IPS DF 4.7 (cell line): Measurements from ENCODE around the gene FOXK1.

ENCODE experiments used
- DNase-seq: peaks from one replicate; pipeline ENCODE4 v3.0.0-alpha.2; 2013; ENCODE audit warnings: low spot score; ENCODE audit errors: extremely low read depth

Gene FOXK1

DNA sequence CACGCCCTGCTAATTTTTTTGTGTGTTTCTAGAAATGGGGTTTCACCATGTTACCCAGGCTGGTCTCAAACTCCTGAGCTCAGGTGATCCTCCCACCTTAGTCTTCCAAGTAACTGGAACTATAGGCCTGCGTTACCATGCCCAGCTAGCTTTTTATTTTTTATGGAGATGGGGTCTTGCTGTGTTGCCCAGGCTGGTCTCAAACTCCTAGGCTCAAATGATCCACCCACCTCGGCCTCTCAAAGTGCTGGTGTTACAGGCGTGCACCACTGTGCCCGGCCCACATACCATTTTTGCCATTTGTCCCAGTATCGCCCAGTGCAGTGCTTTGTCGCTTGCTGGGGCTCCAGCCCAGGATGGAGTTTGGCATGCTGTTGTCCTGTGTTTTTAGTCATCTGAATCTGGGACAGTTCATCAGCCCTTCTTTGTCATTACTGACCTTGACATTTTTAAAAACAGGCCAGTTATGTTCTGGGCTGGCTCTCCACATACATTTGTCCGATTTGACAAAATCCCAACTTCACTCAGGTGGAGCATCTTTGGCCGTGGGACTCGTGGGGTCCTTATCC, 16.7 kb downstream of the FOXK1 start:
- DNase-seq: no peak

DNA sequence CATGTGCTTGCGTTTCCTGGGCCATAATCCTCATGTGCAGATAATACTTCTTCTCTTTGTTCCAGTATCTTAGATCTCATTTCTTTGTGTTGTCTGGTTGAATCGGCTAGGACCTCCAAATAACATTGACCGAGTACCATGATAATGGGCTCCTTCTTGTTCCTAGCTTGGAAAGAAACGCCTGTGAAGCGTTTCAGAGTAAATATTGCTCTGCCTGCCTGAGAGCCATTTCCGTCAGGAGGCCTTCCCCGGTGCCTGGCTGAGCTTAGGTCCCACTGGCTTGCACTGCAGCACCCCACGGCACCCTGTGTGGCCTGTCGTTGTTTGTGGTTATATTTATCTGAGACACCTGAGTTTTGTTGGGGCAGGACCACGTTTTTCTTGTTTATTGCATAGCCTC, 17.7 kb downstream of the FOXK1 start:
- DNase-seq: no peak

DNA sequence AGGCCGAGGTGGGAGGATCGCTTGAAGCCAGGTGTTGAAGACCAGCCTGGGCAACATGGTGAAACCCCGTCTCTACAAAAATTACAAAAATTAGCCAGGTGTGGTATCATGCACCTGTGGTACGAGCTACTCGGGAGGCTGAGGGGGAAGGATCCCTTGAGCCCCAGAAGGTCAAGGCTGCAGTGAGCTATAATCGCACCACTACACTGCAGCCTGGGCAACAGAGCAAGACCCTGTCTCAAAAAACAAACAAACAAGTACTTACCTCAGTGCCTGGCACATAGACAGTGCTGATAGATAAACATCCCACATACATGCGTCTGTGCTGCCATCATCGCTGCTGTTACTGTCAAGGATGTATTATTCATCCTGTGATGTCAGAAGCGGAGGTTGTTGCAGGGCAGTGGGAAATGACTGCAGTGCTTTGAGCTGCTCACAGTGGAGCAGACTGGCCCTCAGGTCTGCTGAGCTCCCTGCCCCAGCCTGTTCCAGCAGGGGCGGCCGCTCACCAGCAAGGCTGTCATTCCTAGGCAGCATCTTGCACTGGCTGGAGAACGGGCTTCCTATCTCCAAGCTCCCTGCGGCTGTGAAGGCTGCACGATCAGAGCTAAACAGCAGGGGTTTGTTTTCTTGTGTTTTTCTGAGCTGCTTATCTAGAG, 18.6 kb downstream of the FOXK1 start:
- DNase-seq: no peak

DNA sequence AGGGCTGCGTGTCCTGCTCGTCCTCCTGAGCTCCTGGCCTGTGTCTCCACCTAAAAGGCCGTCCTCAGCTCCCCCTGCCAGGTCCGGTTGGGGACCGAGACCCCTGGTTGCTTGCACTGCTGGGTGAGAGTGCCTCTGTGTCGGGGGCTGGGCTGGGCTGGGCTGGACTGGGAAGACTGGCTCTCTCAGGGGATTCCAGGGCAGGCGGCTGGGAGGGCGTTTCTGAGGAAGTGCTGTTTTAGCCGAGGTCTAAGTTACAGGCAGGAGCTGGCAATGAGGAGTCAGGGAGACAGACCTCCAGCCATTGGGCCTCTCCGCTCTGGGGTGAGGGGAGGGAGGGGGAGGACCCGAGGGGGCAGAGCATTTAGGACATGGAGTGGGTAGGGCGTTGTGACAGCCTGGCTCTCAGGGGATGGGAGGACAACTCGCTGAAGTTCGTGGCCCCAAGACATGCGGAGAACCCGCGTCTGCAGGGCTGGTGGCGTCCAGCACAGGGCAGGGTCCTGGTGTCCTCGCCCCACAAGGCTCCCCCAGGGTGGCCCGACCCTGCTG, 20.9 kb downstream of the FOXK1 start:
- DNase-seq: no peak

DNA sequence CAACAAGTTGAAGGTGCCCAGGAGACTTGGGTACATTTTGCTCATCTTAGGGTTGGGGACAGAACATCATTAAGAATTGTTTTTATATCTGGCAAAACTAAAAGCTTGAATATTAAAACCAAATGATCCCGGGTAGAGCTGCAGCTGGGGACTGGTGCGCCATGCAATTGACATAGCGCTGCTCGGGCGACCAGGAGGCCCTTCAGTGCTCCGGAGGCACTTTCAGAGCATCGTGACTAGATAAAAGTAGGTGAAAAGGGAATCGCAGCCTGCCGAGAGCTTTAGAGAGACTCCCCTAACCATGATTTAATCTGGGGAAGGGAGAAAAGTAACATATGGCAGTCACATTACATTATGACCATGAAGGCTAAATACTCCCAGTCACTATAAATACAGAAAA, 21.4 kb downstream of the FOXK1 start:
- no peak for DNase-seq

DNA sequence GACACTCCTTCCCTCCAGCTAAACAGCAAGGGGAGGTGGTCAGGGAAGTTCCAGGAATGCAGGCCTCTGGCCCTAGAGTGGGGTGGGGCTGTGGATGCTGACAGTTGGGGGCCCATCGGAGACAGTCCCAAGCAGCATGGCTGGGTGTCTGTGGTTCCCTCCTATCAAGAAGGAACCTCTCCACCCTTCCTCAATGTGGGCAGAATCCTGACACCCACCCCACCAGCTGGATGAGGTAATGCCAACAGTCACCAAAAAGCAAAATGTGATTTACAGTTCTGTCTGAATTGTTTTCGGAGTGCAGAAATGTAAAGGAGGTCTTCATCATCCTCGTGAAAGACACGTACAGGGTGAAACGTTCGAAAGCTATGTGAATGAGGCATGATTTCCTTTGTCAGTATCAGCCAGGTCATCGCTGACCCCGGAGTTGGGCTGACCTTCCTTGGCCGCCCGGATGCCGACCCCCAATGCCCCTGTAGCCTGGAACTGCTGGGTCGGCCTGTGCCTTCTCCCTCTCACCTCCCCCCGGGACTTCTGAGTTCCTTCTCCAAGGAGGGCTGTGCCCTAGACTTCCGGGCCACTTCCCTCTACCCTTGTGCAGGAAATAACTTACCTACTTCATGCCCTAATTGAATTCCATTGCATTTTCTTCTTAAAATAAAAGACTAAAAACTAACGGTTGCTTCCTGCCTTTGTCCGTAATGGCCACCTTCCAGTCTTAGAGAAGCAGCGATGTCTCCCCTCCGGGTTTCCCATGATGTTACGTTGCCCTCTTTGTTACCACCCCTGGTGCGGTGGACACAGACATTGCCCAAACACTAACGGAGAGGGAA, 24.5 kb downstream of the FOXK1 start:
- no peak for DNase-seq

DNA sequence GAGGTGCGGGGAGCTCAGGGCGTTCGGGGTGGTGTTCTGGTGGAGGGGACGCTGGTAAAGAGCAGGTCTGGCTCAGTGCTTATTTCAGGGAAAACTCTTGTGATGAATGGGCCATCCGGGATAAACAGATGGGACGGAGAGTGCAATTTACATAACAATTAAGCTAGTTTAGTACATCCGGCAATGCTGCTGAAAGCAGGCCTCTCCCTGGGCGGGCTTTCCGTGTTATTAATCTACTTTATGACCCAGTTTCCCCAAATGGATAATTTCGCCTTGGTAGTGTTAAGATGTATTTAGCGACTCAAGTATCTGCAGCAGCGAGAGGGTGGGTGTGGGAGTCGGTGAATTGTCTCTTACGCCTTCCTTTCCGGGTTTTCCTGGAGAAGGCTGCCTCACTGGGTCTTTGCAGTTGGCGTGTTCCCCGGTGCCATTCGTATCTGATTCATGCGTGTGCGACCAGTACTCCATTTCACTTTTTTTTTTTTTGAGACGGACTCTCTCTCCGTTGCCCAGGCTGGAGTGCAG, 25.2 kb downstream of the FOXK1 start:
- no peak for DNase-seq

DNA sequence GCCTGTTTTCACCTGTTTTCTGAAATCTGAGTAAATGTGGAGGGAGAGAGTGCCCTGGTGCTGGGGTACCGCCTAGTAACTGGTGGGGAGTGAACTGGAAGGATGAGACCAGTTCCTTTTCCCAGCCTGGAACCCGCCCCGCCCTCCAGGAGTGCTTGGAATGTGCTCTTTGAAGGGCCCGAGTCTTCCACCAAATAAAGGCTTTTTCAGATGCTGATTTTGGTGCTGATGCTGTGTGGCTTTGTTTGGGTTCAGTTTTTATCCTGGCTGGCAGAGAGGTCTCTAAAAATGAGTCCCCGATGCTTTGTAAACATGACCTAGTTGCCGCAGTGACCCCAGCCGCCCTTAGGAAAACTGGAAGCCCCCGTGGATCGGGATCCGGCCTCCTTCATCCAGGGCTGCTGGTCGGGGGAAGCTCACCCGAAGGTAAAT, 25.9 kb downstream of the FOXK1 start:
- DNase-seq: peak; percentile 69

DNA sequence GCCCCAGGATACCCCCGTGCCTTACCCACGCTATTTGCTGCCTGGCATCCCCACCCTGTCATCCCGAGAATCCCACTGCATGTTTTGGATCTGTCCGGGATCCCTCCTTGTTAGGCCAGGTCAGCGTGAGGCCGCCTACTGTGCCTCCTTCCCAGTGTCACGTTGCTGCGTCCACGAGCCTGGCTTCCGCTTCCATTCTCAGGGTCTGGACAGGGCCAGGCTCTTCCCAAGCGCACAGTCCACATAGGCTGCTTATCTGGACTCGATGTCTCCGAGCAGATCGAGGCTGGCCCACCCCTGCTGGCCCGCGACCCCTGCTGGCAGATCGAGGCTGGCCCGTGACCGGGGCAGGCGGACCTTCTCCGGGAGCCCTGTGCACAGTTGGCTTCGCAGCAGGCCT, 27.1 kb downstream of the FOXK1 start:
- DNase-seq: no peak

DNA sequence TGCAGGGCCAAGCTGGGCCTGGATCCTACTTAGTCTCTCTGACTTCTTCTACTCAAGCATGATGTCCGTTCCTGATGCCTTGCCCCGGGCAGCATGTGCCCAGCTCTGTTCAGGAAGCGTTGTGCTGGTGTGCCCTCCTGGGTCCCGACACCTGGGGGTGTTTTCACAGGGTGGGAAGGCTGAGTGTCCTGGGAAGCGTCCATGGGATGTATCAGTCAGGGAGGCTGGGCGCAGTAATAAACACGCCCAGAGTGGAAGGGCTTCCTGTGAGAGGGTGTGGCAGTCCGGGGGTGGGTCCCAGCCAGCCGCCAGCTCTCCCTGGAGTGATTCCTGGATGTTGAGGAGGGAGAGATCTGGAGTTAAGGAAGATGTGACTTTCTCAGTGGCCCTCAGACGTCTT, 29.0 kb downstream of the FOXK1 start:
- no peak for DNase-seq

DNA sequence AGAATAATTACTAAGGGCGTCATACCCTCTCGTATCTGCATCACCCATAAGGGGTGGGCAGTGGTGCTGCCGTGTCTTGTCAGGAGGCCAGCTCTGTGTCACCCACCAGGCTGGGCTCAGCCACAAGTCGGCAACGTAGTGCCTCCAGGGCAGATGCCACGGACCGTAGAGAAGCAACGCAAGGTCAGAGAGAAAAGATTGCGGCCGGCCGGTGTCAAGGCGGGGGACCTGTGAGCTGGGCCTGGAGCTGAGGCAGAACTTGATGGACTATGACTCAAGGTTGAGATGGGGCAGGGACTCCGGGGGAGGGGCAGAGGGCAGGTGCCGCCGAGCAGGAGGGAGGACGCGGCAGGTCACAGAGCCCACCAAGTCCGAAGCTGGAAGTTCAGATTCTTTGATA, 29.5 kb downstream of the FOXK1 start:
- DNase-seq: no peak

DNA sequence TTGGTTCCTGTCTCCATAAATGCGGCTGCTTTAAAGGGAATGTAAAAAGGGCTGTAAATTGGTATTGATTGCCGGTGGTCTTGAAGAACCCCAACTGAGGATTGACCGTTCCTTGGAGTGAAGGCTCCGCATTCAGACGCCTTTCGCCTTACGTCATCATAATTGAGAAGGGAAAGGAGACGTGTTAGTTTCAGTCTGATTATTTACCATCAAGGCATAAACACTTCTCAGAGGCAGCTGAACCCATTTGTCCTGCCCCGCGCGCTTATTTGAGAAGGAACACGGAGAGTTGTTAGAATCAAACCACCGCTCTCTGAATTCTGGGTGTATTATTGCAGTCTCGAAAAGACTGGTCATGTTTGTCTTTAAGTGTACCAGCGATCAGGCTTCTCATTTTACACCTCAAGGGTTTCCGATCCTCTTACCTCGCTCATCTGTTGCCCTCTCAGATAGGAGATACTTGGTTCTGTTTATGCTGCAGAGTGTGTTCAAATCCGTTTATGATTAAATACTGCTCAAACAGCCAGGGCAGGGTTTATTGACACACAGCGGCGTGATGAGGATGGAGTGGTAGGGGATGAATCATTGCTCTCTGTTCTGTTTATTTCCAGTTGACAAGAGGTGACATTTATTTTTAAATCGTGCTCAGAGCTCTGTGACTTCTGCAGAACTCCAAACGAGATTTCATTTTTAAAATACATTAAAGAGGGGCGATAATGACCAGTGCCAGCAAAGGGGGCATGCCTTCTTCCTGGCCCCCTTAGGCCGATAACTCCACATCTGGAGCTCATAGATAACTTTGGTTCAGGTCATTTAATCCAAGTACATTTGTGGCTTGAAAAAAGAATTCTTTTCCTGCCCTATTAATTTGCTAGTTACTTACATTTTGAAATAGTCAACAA, 30.4 kb downstream of the FOXK1 start:
- no peak for DNase-seq

DNA sequence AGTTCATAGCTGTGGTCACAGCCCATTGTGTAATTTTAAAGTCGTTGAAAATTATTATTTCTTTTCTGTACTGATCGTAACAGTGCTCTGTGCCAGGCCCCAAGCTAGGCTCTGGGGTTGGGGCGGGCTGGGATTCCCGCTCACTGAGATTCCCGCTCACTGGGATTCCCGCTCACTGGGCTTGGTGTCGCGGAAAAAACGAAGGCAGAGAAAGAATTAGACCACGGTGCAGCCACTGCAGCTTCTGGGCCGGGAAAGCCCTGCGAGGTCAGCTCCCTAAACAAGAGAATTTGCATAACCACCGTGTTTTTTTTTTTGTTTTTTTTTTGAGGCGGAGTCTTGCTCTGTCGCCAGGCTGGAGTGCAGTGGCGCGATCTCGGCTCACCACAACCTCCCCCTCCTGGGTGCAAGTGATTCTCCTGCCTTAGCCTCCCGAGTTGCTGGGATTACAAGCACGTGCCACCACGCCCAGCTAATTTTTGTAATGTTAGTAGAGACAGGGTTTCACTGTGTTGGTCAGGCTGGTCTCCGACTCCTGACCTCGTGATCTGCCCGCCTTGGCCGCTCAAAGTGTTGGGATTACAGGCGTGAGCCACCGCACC, 31.2 kb downstream of the FOXK1 start:
- DNase-seq: no peak

DNA sequence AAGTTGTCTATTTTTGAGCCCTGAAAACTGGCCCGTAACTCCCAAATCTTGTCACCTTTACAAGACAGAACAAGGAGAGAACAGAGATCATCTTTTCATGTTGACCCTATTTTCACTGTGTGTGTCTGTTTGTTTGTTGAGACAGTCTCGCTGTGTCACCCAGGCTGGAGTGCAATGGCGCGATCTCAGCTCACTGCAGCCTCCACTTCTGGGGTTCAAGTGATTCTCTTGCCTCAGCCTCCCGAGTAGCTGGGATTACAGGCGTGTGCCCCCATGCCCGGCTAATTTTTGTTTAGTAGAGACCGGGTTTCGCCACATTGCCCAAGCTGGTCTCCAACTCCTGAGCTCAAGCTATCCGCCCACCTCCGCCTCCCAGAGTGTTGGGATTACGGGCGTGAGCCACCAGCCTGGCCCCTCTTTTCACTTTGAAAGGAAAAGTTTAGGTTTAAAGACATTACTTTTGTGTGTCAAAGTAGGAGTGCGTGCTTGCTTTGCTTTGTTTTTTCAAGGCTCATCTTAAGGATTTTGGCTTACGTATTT, 32.1 kb downstream of the FOXK1 start:
- no peak for DNase-seq

DNA sequence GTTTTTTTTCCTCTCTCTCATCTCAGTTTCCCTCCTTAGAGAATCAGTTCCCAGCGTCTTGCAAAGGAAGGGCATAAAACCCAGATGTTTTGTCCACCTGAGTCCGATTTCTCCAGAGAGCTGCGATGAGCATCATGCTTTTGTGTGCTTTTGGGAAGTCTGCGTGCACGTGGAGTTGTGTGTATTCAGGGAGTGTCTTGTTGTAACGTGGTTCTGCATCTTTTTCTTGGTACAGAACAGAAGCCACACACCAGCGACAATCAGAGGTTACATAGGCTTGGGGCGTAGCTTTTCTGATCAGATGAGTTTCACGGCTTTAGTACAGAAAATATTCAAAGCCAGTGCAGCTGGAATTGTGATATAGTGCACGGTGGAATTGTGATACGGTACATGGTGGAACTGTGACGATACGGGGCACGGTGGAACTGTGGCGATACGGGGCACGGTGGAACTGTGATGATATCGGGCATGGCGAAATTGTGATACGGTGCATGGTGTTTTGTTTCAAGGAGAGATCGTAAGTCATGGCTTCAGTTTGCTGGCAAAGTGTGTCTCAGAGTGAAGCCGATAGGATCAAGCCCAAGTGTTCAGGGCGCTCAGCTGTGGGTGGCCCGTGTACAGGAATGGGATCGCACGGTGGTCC, 32.8 kb downstream of the FOXK1 start:
- no peak for DNase-seq

DNA sequence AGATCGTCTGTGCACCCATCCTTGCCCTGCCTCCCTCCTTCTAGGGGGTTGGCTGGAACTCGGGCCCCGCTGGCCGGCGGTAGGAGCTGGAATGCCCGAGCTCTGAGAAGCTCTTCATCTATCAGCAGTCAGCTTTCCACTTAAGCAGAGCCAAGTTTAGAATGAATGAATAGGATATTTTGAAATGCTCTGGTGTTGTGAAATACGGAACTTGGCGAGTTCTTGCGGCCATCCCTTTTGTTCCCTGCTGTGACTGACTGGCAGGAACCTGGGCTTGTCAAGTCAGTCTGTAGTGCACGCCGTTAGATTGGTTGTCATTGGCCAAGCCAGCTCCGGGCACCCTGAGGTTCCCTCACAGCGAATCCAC, 33.3 kb downstream of the FOXK1 start:
- DNase-seq: no peak

DNA sequence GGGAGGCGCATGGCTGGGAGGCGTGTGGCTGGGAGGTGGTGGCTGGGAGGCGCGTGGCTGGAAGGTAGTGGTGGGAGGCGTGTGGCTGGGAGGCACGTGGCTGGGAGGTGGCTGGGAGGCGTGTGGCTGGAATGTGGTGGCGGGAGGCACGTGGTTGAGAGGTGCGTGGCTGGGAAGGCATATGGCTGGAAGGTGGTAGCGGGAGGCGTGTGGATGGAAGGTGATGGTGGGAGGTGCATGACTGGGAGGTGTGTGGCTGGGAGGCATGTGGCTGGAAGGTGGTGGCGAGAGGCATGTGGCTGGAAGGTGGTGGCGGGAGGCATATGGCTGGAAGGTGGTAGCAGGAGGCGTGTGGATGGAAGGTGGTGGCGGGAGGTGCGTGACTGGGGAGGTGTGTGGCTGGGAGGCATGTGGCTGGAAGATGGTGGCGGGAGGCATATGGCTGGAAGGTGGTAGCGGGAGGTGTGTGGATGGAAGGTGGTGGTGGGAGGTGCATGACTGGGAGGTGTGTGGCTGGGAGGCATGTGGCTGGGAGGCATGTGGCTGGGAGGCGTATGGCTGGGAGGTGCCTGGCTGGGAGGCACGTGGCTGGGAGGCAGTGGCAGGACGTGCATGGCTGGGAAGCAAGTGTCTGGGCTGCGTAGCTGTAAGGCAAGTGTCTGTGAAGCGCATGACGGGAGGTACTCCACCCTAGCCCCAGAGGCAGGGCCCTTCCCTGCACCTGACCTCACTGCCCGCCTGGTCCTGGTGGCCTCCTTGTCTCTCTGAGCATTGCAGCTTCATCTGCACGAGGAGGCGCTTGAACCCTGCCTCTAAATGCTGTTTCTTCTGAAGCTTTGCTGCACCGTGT, 35.1 kb downstream of the FOXK1 start:
- no peak for DNase-seq

DNA sequence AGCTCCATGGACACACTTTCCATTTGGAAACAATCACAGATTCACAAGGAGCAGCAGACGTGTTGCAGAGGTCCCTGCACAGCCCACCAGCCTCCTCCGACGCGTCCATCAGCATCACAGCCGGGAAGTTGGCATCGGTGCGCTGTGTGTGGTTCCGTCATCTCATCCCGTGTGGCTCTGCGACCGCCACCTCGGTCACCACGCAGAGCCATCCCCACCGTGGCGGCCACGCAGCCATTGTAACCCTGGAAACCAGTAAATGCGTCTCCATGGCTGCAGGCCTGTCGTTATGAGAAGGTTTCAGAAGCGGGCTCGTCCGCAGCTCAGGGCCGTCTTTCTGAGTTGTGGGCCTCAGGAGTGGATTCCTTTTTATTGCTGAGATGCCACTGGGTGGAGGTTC, 36.0 kb downstream of the FOXK1 start:
- DNase-seq: no peak

DNA sequence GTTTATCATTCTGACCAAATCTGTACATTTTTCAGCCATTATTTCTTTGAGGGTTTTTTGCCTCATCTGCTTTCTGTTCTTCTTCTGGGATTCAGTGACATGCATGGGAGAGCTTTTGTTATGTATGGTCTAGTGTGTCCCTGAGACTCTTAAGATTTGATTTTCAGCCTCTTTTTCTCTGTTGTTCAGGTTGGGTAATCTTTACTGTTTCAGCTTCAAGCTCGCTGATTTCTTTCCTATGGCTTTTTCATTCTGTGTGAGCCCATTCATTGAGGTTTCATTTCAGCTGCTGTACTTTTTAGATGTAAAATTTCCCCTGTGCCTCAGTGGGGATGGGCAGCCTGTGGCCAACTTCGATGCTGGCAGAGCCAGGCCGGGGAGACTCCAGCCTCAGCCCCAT, 38.1 kb downstream of the FOXK1 start:
- DNase-seq: no peak
